Left kidney (tissue), 8 donors: ENCODE data around the gene KCNK5. TPM values are rescaled to one million over a fixed set of nuclear protein-coding genes. Genes with fewer than 3 reads are reported as not detected.
A peak's percentile ranks its signal among the peaks of the same experiment; 100 is the strongest.

Experiments used
- DNase-seq: peaks from one replicate; pipeline ENCODE4 v3.0.0-alpha.2; 2013
- long read RNA-seq, 8 donors: transcript quantifications; one replicate each; lab custom pipeline, GENCODE V29; 2026
- polyA plus RNA-seq: library from polyadenylated mRNA; unstranded; fragments of 120-200 nt; gene quantifications from one replicate; pipeline ENCODE4 v1.2.1, GENCODE V29; 2013; ENCODE audit not compliant: insufficient read length

The KCNK5 gene
- polyA plus RNA-seq = 9.6 TPM
- long read RNA-seq, donor 1, partial matches to known transcripts = 0 of 4 reads
- long read RNA-seq, donor 1, other reads (novel, unspliced or antisense) = 0 of 4 reads
- long read RNA-seq, donor 2, partial matches to known transcripts = 0 of 1 reads
- long read RNA-seq, donor 2, other reads (novel, unspliced or antisense) = 0 of 1 reads
- long read RNA-seq, donor 3 = 0 reads
- long read RNA-seq, donor 4 = 0 reads
- long read RNA-seq, donor 5, partial matches to known transcripts = 0 of 3 reads
- long read RNA-seq, donor 5, other reads (novel, unspliced or antisense) = 0 of 3 reads
- long read RNA-seq, donor 6, partial matches to known transcripts = 0 of 2 reads
- long read RNA-seq, donor 6, other reads (novel, unspliced or antisense) = 0 of 2 reads
- long read RNA-seq, donor 7, partial matches to known transcripts = 0 of 2 reads
- long read RNA-seq, donor 7, other reads (novel, unspliced or antisense) = 0 of 2 reads
- long read RNA-seq, donor 8, partial matches to known transcripts = 0 of 1 reads
- long read RNA-seq, donor 8, other reads (novel, unspliced or antisense) = 0 of 1 reads

GRCh38 chr6:39228992-39229767 is at the start of gene KCNK5:
KCNK5 (minus strand) TSS chr6:39229475; CDS start chr6:39229111, 364 bp downstream.
- DNase-seq = peak; percentile 77

GRCh38 chr6:39276379-39276995 is 47.2 kb upstream of the KCNK5 start:
- no peak for DNase-seq

GRCh38 chr6:39274903-39275302 is 45.6 kb upstream of the KCNK5 start:
- no peak for DNase-seq

- DNase-seq = no peak
Measured at GRCh38 chr6:39274471-39274870, 45.2 kb upstream of the KCNK5 start.

- no peak for DNase-seq
Measured at GRCh38 chr6:39273406-39273821, 44.1 kb upstream of the KCNK5 start.

GRCh38 chr6:39269961-39270360 is 40.7 kb upstream of the KCNK5 start:
- DNase-seq = no peak

- DNase-seq = no peak
Measured at GRCh38 chr6:39268721-39269120, 39.4 kb upstream of the KCNK5 start.

- no peak for DNase-seq
Measured at GRCh38 chr6:39268171-39268570, 38.9 kb upstream of the KCNK5 start.

- no peak for DNase-seq
Measured at GRCh38 chr6:39266782-39267355, 37.6 kb upstream of the KCNK5 start.

GRCh38 chr6:39266375-39266774 is 37.1 kb upstream of the KCNK5 start:
- no peak for DNase-seq

GRCh38 chr6:39263303-39264037 is 34.2 kb upstream of the KCNK5 start:
- DNase-seq = no peak

GRCh38 chr6:39261751-39262150 is 32.5 kb upstream of the KCNK5 start:
- no peak for DNase-seq

- DNase-seq = no peak
Measured at GRCh38 chr6:39260953-39261352, 31.7 kb upstream of the KCNK5 start.

GRCh38 chr6:39260456-39260855 is 31.2 kb upstream of the KCNK5 start:
- DNase-seq = no peak

GRCh38 chr6:39256294-39256940 is 27.1 kb upstream of the KCNK5 start:
- DNase-seq = no peak

- no peak for DNase-seq
Measured at GRCh38 chr6:39254999-39255535, 25.8 kb upstream of the KCNK5 start.

GRCh38 chr6:39251406-39251805 is 22.1 kb upstream of the KCNK5 start:
- peak; percentile 65 for DNase-seq

- DNase-seq = no peak
Measured at GRCh38 chr6:39250507-39250906, 21.2 kb upstream of the KCNK5 start.

- DNase-seq = no peak
Measured at GRCh38 chr6:39249278-39249677, 20.0 kb upstream of the KCNK5 start.

- DNase-seq = no peak
Measured at GRCh38 chr6:39247667-39248194, 18.5 kb upstream of the KCNK5 start.
